C4-2B (cell line): Measurements from ENCODE around the gene RIMKLB.

Experiments
- H3K27ac ChIP-seq: fragments of 450-650 bp; 2 replicates; pipeline ENCODE4 v1.5.1; 2017
- ZFX ChIP-seq: fragments of 450-650 bp; IDR thresholded peaks from 2 replicates; pipeline ENCODE4 v1.6.1; 2017
- TF ChIP-seq, protein P1 (sequence below): fragments of 450-650 bp; conservative IDR thresholded peaks from 2 replicates; pipeline ENCODE4 v1.5.1; 2017; ENCODE audit warnings: mild to moderate bottlenecking

The RIMKLB gene

DNA sequence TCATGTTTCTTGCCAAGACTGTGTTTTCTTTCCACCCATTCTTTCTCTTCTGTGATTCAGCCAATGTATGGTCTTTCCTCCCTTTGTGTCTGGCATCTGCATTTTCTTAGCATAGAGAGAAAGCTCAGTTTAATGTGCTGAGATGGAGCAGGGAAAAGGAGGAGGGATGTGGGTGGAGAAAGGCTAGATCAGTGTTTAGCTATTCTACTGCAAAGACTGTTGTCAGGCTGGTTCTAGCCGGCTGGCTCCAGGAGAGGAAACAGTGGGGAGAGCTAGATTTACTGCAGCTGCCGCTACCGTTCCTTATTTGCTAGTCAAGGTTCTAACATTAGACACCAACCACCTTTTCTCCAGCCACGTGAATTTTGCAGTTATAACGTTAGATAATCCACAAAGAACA is 5.2 kb upstream of the RIMKLB start:
- no peak overlapping the region for H3K27ac ChIP-seq
- TF ChIP-seq, protein P1, sequence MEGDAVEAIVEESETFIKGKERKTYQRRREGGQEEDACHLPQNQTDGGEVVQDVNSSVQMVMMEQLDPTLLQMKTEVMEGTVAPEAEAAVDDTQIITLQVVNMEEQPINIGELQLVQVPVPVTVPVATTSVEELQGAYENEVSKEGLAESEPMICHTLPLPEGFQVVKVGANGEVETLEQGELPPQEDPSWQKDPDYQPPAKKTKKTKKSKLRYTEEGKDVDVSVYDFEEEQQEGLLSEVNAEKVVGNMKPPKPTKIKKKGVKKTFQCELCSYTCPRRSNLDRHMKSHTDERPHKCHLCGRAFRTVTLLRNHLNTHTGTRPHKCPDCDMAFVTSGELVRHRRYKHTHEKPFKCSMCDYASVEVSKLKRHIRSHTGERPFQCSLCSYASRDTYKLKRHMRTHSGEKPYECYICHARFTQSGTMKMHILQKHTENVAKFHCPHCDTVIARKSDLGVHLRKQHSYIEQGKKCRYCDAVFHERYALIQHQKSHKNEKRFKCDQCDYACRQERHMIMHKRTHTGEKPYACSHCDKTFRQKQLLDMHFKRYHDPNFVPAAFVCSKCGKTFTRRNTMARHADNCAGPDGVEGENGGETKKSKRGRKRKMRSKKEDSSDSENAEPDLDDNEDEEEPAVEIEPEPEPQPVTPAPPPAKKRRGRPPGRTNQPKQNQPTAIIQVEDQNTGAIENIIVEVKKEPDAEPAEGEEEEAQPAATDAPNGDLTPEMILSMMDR: no peak
- TF ChIP-seq ZFX: no peak

GRCh38 chr12:8695116-8695515 is 2.7 kb upstream of the RIMKLB start:
- TF ChIP-seq, protein P1: no peak
- TF ChIP-seq ZFX: no peak
- no peak overlapping the region for H3K27ac ChIP-seq

DNA sequence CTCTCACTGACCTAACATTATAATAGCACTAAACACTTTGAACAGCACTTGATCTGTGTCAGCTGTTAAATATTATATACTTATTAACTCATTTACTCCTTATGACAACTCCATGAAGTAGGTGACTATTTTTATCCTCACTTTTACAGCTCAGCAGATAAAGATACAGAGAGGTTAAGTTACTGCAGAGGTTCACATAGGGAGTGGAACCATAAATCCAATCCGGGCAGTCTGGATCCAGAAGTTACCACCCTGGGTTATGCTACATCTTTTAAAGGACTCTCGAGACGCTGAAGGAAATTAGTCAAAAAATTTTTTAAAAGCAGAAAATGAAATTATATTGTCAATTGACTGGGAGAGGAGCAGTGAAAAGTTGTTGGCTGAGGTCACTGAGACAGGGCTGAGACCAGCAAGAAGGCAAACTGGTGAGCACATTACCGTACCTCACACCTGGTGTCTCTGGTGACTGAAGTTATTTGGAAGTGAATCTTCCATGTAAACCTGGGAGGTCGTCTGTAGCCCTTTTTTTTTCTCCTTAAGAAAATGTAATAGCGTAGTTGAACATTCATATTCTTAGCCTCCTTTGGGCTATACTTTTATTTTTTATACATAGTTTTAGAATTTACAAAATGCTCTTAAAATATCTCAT is 1.2 kb upstream of the RIMKLB start:
- H3K27ac ChIP-seq: no peak overlapping the region
- no peak for TF ChIP-seq ZFX
- TF ChIP-seq, protein P1: no peak

GRCh38 chr12:8697120-8697475 is 693 bp upstream of the RIMKLB start:
- H3K27ac ChIP-seq: peak overlapping the region; percentile 67; the same call in 1 of the 2 replicates
- TF ChIP-seq ZFX: no peak
- TF ChIP-seq, protein P1: no peak

- TF ChIP-seq, protein P1: no peak
- TF ChIP-seq ZFX: peak; percentile 64
- peak overlapping the region; percentile 67 for H3K27ac ChIP-seq
These were observed 501 bp downstream of the RIMKLB start for GRCh38 chr12:8698132-8698851.

- no peak overlapping the region; the same call in 1 of the 2 replicates for H3K27ac ChIP-seq
- TF ChIP-seq, protein P1: no peak
- TF ChIP-seq ZFX: no peak
These were observed 1.1 kb downstream of the RIMKLB start for GRCh38 chr12:8698879-8699278.

- no peak overlapping the region for H3K27ac ChIP-seq
- TF ChIP-seq, protein P1: no peak
- no peak for TF ChIP-seq ZFX
These were observed 1.9 kb downstream of the RIMKLB start for GRCh38 chr12:8699714-8700113.
